ENCODE data around the gene TMEM45A.

GRCh38 chr3:100492059-100493006, at the start of gene TMEM45A:
- peak; percentile 81 for TF ChIP-seq LEF1 (IDR thresholded peaks at IDR 0.05; ENCODE audit: borderline replicate concordance)
- TF ChIP-seq SP1 (IDR thresholded peaks at IDR 0.05), result no peak
- TF ChIP-seq ZNF384 (IDR thresholded peaks at IDR 0.05), result no peak
- TF ChIP-seq ELF4 (IDR thresholded peaks at IDR 0.05), result 0 out of 2 replicates have a peak, but pooled peaks have one; percentile 29
- TF ChIP-seq PKNOX1 (IDR thresholded peaks at IDR 0.05), result peak; percentile 100
- peak; percentile 48; the same call in 1 of the 2 replicates for TF ChIP-seq FOXM1 (IDR thresholded peaks at IDR 0.05; ENCODE audit: borderline replicate concordance)
- TF ChIP-seq ARNT (IDR thresholded peaks at IDR 0.05), result no peak
- TF ChIP-seq BHLHE40 (IDR thresholded peaks at IDR 0.05; ENCODE audit: borderline replicate concordance), result no peak
